ENCODE results near the gene RELCH.

The RELCH gene

DNA sequence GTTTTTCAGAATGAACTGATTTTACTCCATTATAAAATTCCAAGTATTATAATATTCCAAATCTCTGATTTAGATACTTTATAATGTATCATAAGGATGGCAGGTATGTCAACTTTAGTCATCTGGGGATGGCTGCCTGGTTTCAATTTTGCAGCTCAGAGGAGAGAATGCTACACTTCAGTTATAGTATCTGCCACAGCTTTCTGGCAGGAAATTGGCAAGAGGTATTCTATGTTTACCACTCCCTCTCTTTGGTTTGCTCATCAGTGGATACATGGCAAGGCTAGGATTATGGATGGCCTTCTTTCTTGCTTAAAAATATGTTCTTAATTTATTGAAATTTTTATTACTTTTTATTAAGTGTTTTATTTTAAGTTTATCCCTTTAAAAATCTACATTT lies 71.0 kb downstream of the RELCH start:
- DNase-seq, result no peak

DNA sequence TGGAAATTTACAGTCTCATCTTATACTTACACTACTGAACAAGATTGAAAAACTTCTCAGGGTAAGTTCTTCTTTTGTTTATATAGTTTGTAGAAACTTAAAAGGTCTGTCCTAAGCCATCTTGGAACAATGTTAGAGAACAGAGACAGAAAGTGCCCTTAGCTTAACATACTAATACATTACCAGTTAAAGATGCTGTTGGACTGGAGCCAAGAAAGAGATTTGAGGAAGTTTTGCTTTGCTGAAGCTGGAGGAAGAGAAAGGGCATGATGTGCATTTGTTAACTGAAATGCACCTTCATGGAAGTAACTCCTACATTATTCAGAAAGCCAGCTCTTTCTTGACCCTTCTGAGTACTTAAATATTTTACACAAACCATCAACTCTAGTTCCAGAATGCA lies 71.6 kb downstream of the RELCH start:
- no peak for DNase-seq

DNA sequence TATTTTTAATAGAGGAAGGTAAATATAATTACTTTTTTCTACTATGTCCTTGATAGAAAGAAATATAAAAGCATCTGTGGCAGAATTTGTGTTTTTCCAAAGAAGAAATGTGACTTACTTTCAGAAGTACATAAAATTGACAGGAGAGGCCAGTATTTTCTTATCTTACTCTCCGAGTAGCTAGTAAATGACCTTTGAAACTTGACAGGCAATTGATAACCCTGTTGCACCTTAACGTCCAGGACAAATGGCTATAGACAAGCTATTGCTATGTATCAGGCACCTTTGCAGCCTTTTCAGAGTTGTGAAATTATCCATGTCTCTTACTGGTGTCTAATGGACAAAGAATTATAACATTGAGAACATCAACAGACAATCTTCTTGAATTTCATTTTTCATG lies 75.0 kb downstream of the RELCH start:
- DNase-seq, result no peak

DNA sequence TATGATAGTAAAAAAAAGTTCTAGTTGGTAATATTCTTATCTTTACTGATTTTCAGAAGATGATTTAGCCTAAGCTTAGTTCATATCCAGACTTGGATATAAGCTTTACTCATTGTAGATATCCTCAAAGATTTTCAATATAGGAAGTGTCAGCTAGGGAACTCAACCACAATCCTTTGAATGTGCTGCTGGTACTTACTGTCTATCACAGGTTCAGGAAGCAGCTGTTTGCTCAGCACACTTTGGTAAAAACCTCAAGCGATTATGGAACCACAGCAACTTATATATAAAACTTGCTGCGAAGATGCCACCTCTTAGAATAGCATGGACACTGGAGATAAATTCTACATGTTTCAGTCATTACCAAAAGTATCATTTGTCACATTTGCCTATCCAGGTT lies 77.9 kb downstream of the RELCH start:
- DNase-seq, result no peak

DNA sequence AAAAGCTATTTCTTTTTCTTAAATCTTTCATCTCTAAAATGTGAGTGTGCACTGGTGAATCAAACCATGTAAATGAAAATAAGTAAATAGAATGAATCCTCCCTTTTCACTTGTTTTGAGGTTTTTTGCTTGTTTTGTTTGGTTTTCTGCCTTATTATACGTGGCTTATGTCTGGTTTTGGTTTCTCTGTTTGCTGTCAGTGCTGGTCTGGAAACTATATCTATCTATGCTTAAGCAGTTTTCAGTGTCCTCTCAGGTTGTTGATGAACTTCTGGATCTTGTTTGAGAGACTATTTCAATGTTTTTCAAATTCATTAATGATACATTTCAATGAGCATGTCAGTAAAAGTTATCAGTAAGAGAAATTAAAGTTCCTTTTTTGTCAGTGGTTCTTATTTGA lies 90.0 kb downstream of the RELCH start:
- DNase-seq, result no peak

DNA sequence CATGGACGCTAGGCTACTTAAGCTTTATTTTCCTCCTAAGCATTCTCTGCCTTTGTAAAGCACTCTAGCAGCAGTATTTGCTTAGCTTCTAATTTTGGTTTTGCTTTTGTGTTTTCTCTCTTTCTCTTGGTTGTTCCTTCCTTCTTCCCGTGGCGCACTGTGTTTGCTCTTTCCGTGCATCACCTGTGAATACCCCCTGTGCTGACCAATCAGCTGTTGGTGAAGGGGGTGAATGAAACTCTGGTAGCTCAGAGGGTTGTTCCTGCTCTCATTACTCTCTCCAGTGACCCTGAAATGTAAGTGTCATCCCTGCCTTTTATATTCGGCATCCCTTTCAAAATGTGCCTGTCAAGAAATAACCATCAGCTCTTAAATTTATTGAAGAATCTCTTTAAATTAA lies 92.5 kb downstream of the RELCH start:
- no peak for DNase-seq

DNA sequence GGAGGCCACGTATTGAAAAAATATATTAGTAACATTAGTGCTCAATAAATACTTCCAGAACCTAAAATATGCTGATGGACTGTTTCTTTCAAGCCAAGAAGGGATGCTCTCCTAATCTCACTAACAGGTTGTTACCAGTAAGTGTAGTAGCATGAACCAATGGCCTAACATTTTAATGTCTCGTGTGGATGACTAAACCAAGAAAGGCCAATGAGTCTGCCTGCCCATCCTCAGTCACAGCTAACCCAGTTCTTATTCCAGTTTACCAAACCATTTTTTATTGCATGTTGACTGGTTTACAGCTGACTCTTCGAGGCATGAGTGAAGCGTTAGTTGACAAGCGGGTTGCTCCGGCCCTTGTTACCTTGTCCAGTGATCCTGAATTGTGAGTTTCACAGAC lies 93.0 kb downstream of the RELCH start:
- DNase-seq, result no peak

DNA sequence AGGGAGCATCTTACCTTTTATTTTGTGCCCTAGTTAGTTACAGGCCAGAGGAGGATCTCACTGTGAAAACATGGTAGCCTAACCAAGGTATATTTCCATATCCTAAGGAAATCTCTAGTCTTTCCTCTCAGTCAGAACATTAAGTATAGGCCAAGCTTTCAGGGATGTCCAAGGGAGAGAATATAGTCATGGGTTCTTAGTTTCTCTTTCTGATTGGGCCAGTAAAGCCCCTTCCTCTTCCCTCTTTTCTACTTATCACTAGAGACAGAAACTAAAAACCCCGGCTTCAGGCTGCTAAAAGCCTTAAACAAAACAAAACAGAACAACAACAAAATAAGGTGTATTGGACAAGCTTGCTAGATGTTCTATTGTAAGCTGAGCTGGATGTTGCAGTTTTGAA lies 93.7 kb downstream of the RELCH start:
- DNase-seq, result no peak

DNA sequence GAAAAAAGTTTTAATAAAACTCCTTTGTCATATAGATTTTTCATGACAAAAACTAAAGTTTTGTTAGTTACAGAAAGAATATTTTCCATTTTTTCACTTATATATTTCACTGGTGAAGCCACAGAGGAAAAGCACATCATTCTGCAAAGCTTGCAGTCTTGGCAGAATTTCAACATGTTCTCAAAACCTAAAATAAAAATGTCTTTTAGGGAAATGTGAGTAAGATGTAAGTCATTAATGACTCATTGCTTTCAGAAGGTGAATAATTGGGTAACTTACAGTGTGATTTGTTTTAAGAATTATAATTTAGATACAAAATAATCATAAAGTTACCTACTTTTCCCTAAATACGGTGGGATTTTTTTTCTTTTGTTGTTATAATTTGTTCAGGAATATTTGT lies 94.6 kb downstream of the RELCH start:
- peak in 1 of 2 experiments; percentile 41 for DNase-seq

DNA sequence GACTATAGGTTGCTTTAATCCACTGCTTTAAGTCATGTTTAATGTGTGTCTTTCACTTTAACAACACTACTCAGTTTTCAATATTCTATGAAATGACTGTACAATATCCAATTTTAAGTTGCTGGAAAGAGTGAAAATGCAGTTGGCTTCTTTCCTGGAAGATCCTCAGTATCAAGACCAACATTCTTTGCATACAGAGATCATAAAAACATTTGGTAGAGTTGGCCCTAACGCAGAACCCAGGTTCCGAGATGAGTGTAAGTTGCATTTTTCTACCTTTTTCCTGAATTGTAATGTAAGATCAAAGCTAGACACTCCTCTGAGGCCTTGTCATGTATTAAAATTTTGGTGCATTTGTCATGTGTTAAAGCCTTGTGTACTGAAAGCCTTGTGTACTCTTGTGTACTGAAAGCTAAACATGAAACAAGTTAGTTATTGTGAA lies 95.2 kb downstream of the RELCH start:
- no peak for DNase-seq

DNA sequence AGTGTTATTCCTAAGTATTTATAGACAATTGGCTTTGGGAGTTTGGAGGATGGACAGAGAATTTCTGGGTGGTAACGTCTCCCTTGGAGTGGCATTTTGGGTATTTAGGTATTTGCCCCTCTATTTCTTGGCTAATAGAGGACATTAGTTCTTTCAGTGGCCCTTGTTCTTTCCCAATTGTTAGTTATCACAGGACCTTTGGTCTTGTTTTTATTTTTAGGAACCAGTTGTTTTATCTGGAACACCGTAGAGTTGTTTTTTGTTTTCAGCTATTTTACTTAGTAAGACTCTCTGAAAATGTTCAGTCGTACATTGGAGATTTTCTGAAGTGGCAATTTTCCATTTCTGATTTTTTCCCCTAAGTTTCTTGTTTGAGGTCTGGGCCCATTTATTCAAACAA lies 97.6 kb downstream of the RELCH start:
- DNase-seq, result no peak

DNA sequence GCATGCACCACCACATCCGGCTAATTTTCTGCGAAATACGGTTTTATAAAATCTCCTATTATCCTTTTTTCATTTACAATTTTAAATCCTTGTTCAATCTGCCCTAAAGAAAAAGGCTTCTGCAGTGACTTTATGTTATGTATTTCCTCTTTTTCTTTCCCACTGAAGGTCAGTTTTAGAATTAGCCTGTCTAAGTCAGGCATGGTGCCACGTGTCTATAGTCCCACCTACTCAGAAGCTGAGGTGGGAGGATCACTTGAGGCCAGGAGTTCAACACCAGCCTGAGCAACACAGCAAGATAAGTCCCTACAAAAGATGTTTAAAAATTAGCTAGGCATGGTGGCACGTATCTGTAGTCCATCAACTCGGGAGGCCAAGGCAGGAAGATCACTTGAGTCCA lies 98.2 kb downstream of the RELCH start:
- no peak for DNase-seq

DNA sequence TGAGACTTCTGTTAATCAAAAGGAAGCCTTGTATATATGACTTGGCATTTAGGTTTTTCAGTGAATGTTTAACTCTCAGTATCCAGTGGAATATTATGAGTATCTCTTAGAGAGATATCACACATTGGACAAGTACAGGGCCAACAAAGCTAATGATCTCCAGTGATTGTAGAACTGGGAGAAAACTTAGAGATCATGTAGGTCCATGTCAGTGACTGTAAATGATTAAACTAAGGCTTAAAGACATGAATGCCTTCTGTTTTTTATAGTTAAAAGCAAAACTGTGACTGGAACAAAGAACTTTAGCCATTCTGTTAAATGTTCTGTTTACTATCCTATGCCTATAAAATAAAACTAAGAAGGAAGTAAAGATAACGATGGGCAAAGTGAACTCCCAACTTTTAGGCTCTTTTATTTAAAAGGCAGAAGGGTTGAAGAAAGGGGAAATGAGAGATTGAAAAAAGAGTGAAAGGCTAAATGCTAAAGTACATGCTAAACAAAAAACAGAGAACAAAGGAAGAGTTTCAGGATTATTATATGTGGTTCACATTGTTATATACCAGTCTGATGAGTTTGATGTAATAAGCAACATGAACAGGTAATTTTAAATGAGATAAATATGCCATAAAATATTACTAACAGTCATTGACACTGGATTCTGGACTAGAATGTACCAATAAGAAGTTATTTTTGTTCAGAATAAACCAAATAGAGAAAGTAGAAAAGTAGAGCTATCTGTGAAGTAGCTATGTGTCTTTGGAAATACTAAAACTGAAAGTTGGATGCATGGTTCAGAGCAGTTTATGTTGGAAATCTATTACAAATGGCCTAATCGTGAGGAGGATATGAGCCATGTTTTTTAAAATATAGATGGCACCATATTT lies 101.0 kb downstream of the RELCH start:
- DNase-seq, result no peak

DNA sequence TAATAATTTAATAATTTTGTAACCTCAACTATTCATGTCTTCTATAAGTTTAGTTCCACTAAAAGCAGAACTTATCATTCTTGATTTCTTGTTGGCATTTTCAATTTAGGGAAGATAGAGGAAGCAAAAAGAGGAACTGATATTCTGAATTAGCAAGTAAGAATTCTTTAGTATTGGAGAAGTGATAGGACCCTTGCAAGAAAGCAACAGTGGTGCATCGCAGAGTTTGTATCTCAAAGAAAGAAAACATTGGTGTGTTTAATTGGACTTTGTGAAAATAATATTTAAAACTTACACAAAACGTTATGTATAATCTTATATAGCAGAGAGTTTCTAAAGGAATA lies 101.6 kb downstream of the RELCH start:
- no peak for DNase-seq

DNA sequence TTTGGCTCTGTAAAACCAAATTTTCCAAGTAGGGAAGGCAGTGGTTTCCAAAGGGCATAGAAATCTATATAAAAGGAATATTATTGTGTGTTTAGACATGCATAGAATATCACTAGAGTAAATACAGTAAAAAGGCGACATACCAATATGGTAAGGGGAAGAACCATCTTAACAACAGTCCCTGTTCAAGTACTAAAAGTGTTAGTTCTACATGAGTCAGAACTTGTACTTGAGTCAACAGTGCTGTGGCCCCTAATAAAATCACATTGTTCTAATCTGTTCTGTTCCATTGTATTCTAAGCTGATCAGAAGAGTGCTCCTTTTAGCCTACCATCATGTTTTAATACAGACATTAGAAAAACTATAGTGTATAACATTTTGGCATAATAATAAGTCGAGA lies 102.0 kb downstream of the RELCH start:
- no peak for DNase-seq

DNA sequence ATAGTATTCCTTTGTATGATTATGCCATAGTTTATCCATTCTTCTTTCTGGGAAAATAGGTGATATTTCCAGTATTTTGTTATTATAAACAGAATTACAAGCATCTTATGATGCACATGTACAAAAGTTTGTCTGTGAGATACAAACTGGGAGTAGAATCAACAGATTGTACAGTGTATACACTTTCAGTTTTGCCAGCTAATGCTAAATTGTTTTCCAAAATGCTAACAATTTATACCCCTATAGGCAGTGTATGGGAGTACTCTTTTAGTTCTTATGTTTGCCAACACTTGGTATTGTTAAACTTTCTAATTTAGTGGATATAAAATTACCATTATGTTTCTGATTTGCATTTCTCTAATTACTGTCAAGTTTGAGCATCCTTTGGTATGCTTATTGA lies 107.0 kb downstream of the RELCH start:
- no peak for DNase-seq

DNA sequence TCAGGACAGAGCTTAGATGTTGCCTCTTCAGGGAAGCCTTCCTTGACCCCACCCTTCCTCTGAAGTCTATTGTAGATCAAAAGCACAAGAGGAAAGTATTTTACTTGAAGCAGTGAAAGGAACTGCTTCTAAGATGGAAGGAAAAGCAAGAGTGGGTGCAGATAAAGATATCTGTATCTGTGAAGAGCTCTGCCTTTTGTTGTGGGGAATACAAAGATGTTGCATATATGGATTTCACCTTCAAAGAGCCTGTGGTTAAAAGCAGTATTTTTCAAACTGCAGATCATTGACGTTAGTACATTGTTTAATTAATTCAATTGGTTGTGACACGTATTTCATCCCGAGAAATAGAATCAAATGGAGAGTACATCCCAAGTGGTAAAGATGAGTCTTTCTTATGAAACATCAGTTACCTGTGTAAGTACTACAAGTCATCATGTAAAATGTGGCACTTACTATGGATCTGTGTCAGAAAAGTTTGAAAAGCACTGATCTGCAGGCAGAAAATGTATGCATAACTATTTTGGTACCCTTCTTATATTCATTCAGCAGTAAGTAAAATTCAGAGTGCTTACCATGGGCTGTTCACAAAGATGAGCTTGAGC lies 113.4 kb downstream of the RELCH start:
- DNase-seq, result no peak

DNA sequence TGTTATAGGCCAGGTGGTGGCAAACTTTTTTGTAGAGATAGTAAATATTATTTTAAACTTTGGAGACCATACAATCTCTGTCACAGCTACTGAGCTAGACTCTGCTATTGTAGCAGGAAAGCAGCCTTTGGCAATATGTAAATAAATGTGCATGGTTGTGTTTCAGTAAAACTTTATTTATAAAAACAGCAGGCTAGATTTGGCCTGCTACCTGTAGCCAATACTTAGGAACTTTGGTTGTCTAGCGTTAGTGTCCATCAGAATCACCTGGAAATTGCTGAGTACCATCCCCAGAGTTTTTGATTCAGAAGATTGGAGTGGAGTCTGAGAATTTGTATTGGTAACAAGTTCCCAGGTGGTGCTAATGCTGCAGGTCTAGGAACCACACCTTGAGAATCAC lies 114.3 kb downstream of the RELCH start:
- no peak for DNase-seq

DNA sequence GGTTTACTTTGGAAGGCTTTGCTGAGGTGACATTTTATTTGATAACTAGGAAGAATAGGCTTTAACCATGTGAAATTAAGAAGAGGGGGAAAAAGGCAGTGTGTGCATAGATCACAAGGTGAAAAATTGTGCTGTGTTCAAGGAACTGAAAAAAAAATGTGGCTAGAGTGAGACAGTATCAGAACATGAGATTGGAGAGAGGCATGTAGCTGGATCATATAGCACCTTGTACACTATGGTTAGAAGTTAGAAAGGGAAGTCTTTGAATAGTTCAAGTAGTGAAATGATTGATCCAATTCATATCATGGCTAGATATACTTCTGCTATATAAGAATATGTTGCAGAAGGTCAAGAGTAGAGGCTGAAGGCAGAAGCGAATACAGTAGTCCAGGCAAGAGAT lies 125.8 kb downstream of the RELCH start:
- no peak for DNase-seq

DNA sequence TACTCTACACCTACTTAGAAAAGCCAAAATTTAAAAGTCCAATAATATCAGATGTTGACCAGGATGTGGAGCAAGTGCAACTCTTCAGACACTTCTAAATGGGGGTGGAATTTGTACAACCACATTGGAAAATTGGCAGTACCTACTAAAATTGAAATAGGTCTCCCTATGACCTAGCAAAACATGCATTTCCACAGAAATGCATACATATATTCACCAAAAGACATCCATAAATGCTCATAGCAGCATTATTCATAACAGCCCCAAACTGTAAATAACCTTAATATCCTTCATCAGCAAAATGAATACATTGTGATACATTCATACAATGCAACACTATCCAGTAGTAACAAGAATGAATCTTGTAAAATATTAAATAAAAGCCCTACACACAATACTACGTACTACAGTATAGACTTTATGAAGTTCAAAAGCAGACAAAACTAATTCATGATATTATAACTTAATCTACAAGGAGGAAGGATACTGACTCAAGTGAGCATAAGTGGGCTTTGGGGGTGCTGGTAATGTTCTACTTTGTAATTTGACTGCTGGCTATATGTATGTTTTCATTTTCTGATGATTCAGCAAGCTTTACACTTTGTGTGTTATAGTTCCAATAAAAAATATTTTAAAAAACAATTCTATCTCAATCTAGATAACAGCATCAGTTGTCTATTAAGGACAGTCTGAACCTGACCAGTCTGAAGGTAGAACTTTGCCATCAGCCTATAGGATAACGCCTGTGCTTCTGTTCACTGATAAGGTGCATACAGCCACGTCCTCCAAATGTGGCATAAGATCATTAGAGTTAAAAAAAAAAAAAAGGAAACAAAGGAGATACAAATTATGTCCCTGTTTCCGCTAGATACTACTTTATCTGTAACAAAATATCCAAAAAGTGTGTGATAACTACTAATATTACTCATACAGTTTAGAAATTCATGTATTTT lies 131.4 kb downstream of the RELCH start:
- DNase-seq, result no peak

DNA sequence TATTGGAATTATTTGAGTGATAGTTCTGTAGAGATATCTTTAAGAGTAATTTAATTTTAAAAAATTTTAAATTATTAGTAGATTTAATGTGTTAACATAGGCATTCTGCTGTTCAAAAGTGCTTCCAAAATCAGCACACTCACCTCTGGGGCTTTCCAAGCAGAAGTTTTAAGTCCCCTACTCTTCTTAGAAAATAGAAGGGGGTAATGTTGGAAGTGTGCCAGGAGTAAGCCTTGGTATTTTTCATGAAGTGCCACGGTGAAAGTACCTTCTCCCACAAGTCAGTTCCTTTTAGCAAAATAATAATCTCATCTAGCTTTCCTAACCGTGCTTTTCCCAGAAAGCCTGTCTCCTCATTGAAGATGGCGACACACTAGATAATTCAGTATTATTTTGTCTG lies 134.1 kb downstream of the RELCH start:
- DNase-seq, result no peak

DNA sequence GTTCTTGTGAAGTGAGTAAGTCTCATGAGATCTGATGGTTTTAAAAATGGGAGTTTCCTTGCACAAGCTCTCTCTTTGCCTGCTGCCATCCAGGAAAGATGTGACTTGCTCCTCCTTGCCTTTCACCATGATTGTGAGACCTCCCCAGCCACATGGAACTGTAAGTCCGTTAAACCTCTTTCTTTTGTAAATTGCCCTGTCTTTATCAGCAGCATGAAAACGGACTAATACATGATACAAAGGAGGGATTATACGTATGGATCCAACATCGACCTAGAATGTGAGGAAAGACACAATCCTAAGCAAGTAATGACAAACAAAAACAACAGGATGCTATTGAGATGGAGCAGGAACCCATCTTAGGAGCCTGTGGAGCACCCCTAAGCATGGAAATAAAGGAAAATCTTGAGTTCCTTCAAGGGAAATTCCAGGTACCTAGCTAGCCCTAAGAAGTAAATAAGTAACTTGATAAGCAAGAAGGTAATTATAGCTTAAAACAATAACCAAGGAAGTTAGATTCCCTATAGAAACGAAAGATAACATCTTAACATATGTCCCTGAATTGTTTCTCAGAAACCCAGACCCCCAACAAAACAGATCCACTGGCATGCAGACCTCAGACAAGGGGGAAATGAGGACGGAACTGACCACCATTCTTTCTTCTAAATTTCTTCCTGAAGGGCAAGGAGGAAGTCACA lies 136.6 kb downstream of the RELCH start:
- DNase-seq, result no peak
